Islet of Langerhans (tissue), 1 donor: Measurements from ENCODE around the gene EEF2.
"Not testable (repeated sequence)": the region's sequence is repeated elsewhere in the genome, so short reads cannot be mapped to it uniquely, and the experiment has no call there.

Experiments
- FAIRE-seq: peaks from one replicate; lab custom pipeline; 2011; peaks lifted over from hg19 to GRCh38; lab: Jason Lieb, UNC

The EEF2 gene

DNA sequence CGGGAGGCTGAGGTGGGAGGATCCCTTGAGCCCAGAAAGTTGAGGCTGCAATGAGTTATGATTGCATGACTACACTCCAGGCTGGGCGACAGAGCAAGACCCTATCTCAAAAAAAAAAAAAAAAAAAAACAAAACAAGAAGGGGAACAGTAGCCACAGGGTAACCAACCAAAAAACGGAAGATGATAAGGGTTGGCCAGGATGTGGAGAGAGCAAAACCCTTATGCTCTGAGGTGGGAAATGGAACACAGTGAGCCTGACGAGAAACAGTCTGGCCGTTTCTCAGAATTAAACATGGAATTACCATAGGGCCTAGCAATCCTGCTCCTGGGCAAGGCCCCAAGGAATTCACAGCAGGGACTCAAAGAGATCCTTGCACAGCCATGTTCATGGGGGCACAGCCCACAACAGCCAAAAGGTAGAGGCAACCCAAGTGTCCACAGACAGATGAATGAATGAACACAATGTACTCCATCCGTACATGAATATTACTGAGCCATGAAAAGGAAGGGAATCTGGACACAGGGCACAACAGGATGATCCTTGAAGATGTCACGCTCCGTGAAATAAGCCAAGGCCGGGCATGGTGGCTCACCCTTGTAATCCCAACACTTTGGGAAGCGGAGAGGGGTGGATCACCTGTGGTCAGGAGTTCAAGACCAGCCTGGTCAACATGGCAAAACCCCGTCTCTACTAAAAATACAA lies 41.1 kb downstream of the EEF2 start:
- FAIRE-seq: no peak

DNA sequence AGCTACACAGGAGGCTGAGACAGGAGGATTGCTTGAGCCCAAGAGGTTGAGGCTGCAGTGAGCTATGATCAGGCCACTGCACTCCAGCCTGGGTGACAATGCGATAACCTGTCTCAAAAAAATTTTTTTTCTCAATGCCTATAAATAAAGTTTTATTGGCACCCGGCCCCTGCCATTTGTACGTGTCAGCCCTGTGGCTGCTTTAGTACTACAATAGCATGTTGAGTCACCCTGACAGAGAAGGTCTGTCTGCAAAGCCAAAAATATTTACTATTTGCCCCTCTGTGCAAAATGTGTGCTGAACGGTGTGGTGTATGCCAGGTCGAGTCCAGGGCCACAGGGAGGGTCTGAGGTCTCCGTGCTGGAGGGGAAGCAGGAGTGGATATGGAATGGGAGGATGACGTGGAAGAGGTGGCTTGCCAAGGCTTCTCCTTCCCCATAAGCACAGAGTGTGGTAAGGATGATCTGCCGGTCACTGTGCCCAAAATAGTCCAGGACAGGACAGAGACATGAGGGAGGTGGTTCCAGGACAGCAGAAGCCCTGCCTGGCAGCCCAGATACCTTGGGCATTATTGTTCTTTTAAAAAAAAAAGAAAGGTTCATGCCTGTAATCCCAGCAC lies 42.4 kb downstream of the EEF2 start:
- no peak for FAIRE-seq

DNA sequence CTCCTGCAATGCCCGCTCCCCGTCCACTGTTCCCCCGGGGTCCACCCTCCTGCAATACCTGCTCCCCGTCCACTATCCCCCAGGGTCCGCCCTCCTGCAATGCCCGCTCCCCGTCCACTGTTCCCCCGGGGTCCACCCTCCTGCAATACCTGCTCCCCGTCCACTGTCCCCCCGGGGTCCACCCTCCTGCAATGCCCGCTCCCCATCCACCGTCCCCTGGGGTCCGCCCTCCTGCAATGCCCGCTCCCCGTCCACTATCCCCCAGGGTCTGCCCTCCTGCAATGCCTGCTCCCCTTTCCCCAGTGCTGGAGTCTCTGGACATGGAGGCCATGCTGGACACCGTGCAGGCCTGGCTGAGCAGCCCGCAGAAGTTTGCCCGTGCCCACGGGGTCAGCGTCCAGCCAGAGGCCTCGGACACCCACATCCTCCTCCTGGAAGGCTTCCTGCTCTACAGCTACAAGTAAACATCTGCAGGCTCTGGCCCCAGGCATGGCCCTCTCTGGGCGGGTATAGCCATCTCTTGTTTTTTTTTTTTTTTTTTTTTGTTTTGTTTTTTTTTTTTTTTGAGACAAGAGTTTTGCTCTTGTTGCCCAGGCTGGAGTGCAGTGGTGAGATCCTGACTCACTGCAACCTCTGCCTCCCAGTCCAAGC lies 46.8 kb downstream of the EEF2 start:
- not testable (repeated sequence) for FAIRE-seq

DNA sequence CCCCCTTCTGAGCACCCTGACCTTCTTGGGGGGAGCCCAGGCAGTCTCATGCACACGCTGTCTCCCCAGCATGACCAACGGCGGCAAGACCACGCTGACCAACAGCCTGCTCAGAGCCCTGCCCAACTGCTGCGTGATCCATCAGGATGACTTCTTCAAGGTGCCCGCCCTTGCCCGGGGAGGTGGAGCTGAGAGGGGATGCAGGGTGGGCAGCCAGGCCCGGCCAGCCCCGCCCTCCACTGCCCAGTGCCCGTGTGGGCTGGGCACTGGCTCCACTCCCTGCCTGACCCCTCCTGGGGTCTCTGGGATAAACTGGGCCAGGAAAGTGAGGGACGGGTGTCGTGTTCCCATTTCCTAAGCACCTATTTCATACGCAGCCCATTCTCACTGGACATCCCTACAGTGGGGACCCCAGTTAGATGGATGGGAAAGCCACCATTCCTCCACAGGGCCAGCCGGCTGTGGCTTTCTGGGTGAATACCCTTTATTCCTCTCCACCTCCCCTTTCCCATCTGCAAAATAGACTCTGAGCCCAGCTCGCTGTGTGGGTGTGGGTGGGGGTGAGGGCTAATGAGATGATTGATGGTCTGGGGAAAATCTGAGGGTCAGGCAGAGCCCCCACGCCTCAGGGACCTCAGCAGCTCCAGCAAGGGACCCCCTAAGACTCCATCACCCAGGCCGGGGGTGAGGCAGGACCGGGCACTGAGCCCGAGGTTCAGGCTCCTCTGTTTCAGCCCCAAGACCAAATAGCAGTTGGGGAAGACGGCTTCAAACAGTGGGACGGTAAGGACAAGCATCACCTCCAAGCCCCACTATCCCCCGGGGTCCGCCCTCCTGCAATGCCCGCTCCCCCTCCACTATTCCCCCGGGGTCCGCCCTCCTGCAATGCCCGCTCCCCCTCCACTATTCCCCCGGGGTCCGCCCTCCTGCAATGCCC lies 48.5 kb downstream of the EEF2 start:
- FAIRE-seq: no peak

DNA sequence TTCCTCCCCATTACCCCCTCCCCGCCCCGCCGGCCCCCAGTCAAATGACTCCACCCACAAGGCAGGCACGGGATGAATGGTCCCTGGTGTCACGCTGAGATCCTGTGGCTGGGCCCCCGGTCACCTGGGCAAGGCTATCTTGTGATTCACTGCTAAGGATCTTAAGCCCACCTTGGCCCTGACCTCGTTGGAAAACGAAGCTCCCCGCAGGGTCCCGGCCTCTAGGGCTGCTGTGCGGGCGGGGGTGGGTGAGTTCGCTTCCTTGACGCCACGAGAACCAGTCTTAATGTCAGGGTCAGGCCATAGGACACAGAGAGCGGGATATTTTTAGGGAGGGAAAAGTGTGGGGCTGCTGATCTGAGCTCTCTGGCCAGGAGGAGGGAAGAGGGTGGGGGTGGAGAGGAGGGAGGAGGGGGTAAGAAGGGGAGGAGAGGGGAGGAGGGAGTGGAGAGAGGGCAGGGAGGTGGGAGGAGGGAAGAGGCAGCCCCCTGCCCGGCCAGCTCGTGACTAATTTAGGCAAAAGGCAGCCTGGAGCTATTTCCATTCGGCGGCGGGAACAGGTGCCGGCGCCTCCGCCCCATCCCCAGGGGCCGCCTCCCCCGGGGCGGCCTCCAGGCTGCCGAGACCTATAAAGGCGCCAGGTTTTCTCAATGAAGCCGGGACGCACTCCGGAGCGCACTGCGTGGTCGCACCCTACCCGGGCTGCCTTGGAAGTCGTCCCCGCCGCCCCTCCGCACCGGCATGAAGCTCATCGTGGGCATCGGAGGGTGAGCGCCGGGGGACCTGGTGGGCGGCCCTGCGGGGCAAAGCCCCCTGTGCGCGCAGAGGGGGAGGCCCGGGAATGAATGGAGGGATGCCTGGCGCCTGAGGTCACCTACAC lies 52.1 kb downstream of the EEF2 start, which contains the start of gene NMRK2:
TSS of gene NMRK2 (plus strand) at position 139 of the 880 bp plus-strand sequence. CDS start at position 742, 603 bp downstream.
- FAIRE-seq: no peak

DNA sequence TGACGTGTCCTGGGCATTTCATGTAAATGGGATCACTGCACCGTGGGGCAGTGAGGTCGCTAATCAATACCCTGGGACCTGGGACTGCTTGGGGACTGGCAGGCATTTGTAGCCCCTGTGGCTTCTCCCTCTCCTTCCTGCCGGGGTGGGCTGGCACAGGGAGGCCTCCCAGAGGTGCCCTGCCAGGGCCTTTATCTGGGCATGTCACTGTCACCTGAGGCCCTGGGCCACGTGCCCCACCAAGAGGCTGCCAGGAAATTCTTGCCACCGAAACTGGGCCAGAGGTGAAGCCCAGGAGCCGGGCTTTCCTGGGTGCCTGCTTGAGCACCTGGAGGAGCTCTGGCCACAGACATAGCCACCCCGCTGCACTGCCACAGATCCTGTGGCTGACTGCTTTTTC lies 54.2 kb downstream of the EEF2 start:
- FAIRE-seq: no peak
